HCEC 1CT (cell line): Measurements from ENCODE around the gene UNC13D.
"Not testable (repeated sequence)": the region's sequence is repeated elsewhere in the genome, so short reads cannot be mapped to it uniquely, and the experiment has no call there.

Experiments used
- DNase-seq: peaks from one replicate; pipeline ENCODE4 v3.0.0-alpha.2; 2017

Gene UNC13D

GRCh38 chr17:75843577-75844529, at the start of gene UNC13D:
Gene UNC13D, minus strand, starts transcription at chr17:75844404. Its CDS starts 67 bp downstream, at chr17:75844337.
- DNase-seq, result no peak

GRCh38 chr17:75893305-75894048, 49.3 kb upstream of the UNC13D start:
- DNase-seq, result no peak

GRCh38 chr17:75892556-75893224, 48.5 kb upstream of the UNC13D start:
- DNase-seq, result no peak

GRCh38 chr17:75891605-75892555, 47.7 kb upstream of the UNC13D start:
- no peak for DNase-seq

- no peak for DNase-seq
These were observed 46.9 kb upstream of the UNC13D start for GRCh38 chr17:75891022-75891604.

- no peak for DNase-seq
These were observed 45.2 kb upstream of the UNC13D start for GRCh38 chr17:75889454-75889853.

GRCh38 chr17:75888484-75888883, 44.3 kb upstream of the UNC13D start:
- no peak for DNase-seq

- not testable (repeated sequence) for DNase-seq
These were observed 41.7 kb upstream of the UNC13D start for GRCh38 chr17:75885860-75886259.

- DNase-seq, result no peak
These were observed 41.2 kb upstream of the UNC13D start for GRCh38 chr17:75885431-75885830.

- DNase-seq, result no peak
These were observed 37.7 kb upstream of the UNC13D start for GRCh38 chr17:75881678-75882454.

- DNase-seq, result no peak
These were observed 36.1 kb upstream of the UNC13D start for GRCh38 chr17:75880266-75880665.

GRCh38 chr17:75878174-75878998, 34.2 kb upstream of the UNC13D start, which contains the start of gene TRIM47:
Gene TRIM47, minus strand, starts transcription at chr17:75878581. Its CDS starts 33 bp downstream, at chr17:75878548.
- peak; percentile 41 for DNase-seq

- peak; percentile 79 for DNase-seq
These were observed 33.6 kb upstream of the UNC13D start for GRCh38 chr17:75877752-75878173.

- peak; percentile 92 for DNase-seq
These were observed 32.9 kb upstream of the UNC13D start for GRCh38 chr17:75876938-75877751.

GRCh38 chr17:75876190-75876937, 32.2 kb upstream of the UNC13D start:
- DNase-seq, result no peak

- no peak for DNase-seq
These were observed 31.7 kb upstream of the UNC13D start for GRCh38 chr17:75875940-75876189.

GRCh38 chr17:75875182-75875939, 31.2 kb upstream of the UNC13D start:
- DNase-seq, result no peak
